Mammary epithelial cell (primary cell): ENCODE data around the gene IFNE.

Source experiments
- EZH2 ChIP-seq: IDR thresholded peaks from 2 replicates; pipeline ENCODE4 v1.6.1; 2012; ENCODE audit warnings: low read length, inconsistent platforms, borderline replicate concordance
- TF ChIP-seq, protein P1 (sequence below), 2 donors: IDR thresholded peaks in 1 of 2; conservative IDR thresholded peaks in 1 of 2; 2 replicates each; pipeline ENCODE4 v1.5.1; 2011 to 2012; ENCODE audit warnings: inconsistent platforms in 2 of 2, low read length in 2 of 2, mild to moderate bottlenecking in 2 of 2, control low read depth in 1 of 2, low read depth in 1 of 2; ENCODE audit not compliant: insufficient read depth in 1 of 2; ENCODE audit errors: extremely low read depth in 1 of 2

- TF ChIP-seq, protein P1, sequence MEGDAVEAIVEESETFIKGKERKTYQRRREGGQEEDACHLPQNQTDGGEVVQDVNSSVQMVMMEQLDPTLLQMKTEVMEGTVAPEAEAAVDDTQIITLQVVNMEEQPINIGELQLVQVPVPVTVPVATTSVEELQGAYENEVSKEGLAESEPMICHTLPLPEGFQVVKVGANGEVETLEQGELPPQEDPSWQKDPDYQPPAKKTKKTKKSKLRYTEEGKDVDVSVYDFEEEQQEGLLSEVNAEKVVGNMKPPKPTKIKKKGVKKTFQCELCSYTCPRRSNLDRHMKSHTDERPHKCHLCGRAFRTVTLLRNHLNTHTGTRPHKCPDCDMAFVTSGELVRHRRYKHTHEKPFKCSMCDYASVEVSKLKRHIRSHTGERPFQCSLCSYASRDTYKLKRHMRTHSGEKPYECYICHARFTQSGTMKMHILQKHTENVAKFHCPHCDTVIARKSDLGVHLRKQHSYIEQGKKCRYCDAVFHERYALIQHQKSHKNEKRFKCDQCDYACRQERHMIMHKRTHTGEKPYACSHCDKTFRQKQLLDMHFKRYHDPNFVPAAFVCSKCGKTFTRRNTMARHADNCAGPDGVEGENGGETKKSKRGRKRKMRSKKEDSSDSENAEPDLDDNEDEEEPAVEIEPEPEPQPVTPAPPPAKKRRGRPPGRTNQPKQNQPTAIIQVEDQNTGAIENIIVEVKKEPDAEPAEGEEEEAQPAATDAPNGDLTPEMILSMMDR (conservative IDR thresholded peaks at IDR 0.05 in 1 of 2, IDR thresholded peaks at IDR 0.05 in 1 of 2; ENCODE audit: extremely low read depth in 1 of 2, insufficient read depth in 1 of 2, low read depth in 1 of 2, low read length in 2 of 2): no peak
- TF ChIP-seq EZH2: no peak
Observed at GRCh38 chr9:21450733-21451394, 31.2 kb downstream of the IFNE start.
